Posterior vena cava (tissue), 2 donors: ENCODE data around the gene IGF1R. TPM values are rescaled to one million over a fixed set of nuclear protein-coding genes. Genes with fewer than 3 reads are reported as not detected.

Experiments
- DNase-seq: peaks from one replicate; pipeline ENCODE4 v3.0.0-alpha.2; 2020; ENCODE audit warnings: low spot score
- intact Hi-C, 2 donors: fragments of 100-400 bp; cut with DNase I; formaldehyde crosslinking; loops; one replicate each; pipeline versions ENCODE4 v1.14.1 to v1.14.2; 2022 to 2023
- total RNA-seq, 2 donors: library from RNA; stranded (reverse); fragmentation: NEBNext Ultra II Directional; extraction: Animal tissue kit (Norgen Biotek cat#: 25700); gene quantifications; one replicate each; pipeline ENCODE4 v1.2.1, GENCODE V29; 2021
- donor health status: DM: yes; HTN: yes; CAD: no.
- donor health status: DM: yes; HTN: yes; CAD: no.

The IGF1R gene
- total RNA-seq, 2 donors from 2014 or later: 30.7 to 50.1 TPM

- no peak for DNase-seq
- intact Hi-C loops: loop anchor here in 1 of 2 donors (10.0 kb wide), 1 partner anchor 276 kb away; no protein-coding TSS in a partner anchor
Observed at GRCh38 chr15:98778960-98779359, 130.6 kb downstream of the IGF1R start.

DNA sequence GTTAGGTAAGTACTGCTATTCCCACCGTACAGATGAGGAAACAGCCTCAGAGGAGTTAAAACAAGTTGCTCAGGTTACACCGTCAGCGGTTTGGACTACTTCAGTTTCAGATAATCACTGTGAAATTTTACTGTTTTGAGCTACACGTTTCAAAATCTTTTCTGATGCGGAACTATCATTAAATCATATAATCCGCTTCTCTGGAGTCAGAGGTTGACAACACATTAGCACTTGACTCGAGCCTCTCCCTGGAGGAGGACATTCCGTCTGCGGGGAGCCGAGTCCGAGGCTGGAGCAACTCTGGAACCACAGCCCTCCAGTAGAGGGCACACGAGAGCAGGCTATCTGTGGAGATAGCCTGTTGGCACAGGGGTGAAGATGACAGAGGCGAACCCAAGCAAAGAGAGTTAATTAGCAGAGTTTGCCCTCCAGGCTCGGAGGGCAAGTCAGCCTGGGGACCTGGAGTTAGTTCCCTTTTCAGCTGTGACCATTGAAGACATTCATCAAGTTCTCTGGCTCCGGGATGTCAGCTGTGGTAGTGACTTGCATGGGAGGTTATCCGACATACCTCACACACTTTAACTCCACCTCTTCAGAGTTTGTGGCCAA is 131.2 kb downstream of the IGF1R start:
- intact Hi-C loops: loop anchor here in 1 of 2 donors (10.0 kb wide), 1 partner anchor 275 kb away; no protein-coding TSS in a partner anchor
- DNase-seq: peak; percentile 93

DNA sequence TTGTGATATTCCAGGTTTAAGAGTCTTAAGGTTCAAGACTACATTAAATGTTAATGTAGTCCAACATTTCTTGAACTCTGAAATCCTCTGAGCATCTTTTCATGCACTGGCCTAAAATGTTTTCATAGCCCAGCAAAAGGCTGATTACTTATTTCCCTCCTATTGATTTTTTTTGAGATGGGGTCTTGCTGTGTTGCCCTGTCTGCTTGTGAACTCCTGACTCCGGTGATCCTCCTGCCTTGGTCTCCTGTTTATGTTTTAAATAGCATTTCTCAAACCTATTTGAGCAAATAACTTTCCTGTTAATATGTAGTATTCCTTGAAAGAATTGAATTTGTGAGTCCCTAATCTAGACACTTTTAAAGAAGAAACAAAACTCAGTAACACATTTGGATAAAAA is 133.5 kb downstream of the IGF1R start:
- intact Hi-C loops: no loop called here
- DNase-seq: no peak

GRCh38 chr15:98782801-98783200 is 134.5 kb downstream of the IGF1R start:
- intact Hi-C loops: no loop called here
- no peak for DNase-seq

- no peak for DNase-seq
- intact Hi-C loops: no loop called here
Observed at GRCh38 chr15:98785431-98785806, 137.1 kb downstream of the IGF1R start.

DNA sequence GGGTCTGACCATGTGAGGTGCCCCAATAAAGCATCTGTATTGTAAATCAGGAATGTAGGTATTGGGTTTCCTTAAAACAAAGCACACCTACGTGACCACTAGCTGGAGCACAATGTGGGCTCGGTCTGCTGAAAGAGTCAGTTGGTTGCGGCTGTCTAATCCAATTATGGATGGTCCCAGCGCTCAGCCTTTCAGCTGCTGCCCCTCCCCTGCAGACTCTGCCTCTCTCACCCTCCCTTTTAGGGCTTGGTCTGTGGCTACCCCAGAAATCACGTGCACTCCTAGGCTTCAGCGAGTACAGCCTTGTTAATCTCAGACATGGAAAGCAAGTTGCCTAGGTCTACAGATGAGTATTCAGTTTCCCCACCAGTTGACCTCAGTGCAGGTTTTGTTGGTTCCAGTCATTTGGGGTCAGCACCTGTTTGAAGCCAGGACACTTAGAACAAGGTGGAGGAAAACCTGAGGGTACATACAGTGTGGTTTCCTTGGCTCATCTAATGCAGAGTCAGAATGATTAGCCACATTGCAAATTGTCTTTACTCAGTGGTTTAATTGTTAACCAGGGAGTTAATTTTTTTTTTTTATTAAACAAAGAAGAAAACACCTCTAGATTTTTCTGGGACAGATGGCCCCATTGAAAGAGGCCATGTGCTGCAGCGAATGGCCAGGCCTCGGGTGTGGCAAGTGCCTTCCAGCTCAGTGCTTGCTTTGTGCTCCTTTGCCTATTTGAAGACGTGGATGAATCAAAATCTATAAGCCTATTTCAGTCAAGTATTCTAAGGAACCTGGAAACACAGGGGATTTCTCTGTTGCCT is 137.7 kb downstream of the IGF1R start:
- intact Hi-C loops: no loop called here
- DNase-seq: no peak

GRCh38 chr15:98786717-98787116 is 138.4 kb downstream of the IGF1R start:
- intact Hi-C loops: no loop called here
- DNase-seq: no peak

DNA sequence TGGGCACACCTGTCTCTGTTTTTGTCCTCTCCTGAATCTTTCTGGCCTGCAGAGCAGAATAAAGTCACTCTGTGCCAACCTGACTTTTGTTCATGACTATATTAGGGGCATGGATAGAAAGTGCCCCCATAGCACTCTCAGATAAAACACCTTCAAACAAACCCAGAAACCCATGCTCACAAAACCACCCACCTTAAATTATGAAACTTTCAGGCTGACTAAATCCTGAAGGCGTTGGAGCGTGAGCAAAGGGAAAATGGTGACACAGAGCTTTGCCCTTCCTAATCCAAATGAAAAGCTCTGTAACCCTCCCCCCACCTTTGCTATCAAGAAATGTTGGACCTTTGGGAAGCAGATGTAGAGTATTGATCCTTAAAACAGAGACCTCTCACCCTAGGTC is 138.9 kb downstream of the IGF1R start:
- DNase-seq: no peak
- intact Hi-C loops: no loop called here

GRCh38 chr15:98787936-98788757 is 139.8 kb downstream of the IGF1R start:
- intact Hi-C loops: no loop called here
- no peak for DNase-seq

- intact Hi-C loops: no loop called here
- DNase-seq: no peak
Observed at GRCh38 chr15:98789020-98789419, 140.7 kb downstream of the IGF1R start.

GRCh38 chr15:98790270-98790669 is 141.9 kb downstream of the IGF1R start:
- intact Hi-C loops: no loop called here
- no peak for DNase-seq

DNA sequence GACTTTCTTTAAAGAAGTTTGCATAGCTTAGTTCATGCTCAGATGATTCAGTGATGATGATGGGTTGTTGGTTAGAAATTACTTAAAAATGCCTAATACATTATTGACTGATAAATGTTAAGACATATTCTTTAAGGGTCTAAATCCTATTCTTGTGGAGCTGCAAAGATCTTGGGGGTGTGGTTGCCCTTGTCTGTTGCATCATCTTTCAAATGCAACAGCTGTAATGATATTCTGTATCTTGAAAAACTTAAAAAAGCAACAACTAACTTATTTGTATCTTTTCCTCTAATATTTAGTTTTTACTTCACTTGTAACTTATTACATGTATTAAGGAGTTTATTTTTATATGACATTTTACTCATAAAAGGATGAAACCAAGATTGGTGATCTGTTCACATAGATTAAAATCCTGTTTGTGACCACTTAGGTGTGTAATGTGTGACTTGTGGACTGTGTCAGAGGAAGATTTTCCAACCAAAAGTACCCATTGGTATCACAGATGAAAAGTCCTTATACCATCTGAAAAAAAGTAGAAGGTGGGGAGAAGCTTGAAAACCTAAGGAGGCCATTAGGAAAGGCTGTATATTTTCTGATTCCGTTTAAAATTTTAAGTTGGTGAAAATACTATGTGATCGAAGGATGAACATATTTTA is 142.8 kb downstream of the IGF1R start:
- intact Hi-C loops: no loop called here
- DNase-seq: no peak

GRCh38 chr15:98792117-98792516 is 143.8 kb downstream of the IGF1R start:
- DNase-seq: no peak
- intact Hi-C loops: no loop called here

- intact Hi-C loops: no loop called here
- no peak for DNase-seq
Observed at GRCh38 chr15:98794211-98794610, 145.9 kb downstream of the IGF1R start.

GRCh38 chr15:98794748-98795147 is 146.4 kb downstream of the IGF1R start:
- no peak for DNase-seq
- intact Hi-C loops: no loop called here

DNA sequence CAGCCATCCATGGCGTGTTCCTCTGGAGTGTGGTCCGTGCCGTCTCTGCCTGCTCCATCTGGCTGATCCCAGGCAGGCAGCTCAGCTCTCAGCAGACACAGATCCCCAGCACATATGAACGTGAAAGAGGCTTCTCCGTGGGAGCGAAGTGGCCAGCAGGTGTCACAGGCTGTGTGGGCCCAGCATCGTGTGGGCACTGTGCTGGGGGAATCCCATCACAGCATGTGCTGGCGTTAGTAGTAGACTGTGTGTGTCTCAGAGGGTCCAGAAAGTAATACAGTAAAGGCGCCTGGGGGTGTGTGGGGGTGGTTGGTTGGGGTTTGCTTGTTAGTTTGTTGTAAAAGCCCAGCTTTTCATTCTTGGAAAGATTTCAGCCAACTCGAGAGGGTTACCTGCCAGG is 147.6 kb downstream of the IGF1R start:
- no peak for DNase-seq
- intact Hi-C loops: no loop called here

- intact Hi-C loops: no loop called here
- DNase-seq: no peak
Observed at GRCh38 chr15:98796685-98797357, 148.5 kb downstream of the IGF1R start.

- no peak for DNase-seq
- intact Hi-C loops: no loop called here
Observed at GRCh38 chr15:98798375-98798893, 150.1 kb downstream of the IGF1R start.
